SJSA1 (cell line): ENCODE data around the gene MROH7. TPM values are rescaled to one million over a fixed set of nuclear protein-coding genes. Genes with fewer than 3 reads are reported as not detected.
"Not testable (repeated sequence)": the region's sequence is repeated elsewhere in the genome, so short reads cannot be mapped to it uniquely, and the experiment has no call there.

Source experiments
- DNase-seq, 2 experiments: peaks; one replicate each; pipeline ENCODE4 v3.0.0-alpha.2; 2015 to 2020; ENCODE audit warnings: low spot score in 2 of 2, low read depth in 1 of 2
- H3K27ac ChIP-seq: fragments of 250-450 bp; sonication (Bioruptor Pico); 2 replicates; pipeline ENCODE4 v1.5.1; 2020; ENCODE audit warnings: mild to moderate bottlenecking, moderate library complexity
- H3K27me3 ChIP-seq: fragments of 250-450 bp; sonication (Bioruptor Pico); replicated peaks from 2 replicates; pipeline ENCODE4 v1.5.1; 2020; ENCODE audit warnings: mild to moderate bottlenecking, moderate library complexity
- H3K36me3 ChIP-seq: fragments of 250-450 bp; sonication (Bioruptor Pico); 2 replicates; pipeline ENCODE4 v1.5.1; 2020; ENCODE audit warnings: mild to moderate bottlenecking
- H3K4me1 ChIP-seq: fragments of 250-450 bp; sonication (Bioruptor Pico); replicated peaks from 2 replicates; pipeline ENCODE4 v1.6.1; 2021; ENCODE audit warnings: mild to moderate bottlenecking
- H3K4me3 ChIP-seq: fragments of 250-450 bp; sonication (Bioruptor Pico); 2 replicates; pipeline ENCODE4 v1.5.1; 2020; ENCODE audit warnings: mild to moderate bottlenecking
- H3K9me3 ChIP-seq: fragments of 250-450 bp; sonication (Bioruptor Pico); replicated peaks from 2 replicates; pipeline ENCODE4 v1.5.1; 2020; ENCODE audit warnings: mild to moderate bottlenecking
- total RNA-seq: library from RNA; depleted of rRNA; stranded (reverse); fragments of >200 nt; shearing (Covaris generic); gene quantifications from 2 replicates; pipeline ENCODE4 v1.2.3, GENCODE V29; 2014

The MROH7 gene
- total RNA-seq, 1 experiment from 2014 or later, result not detected

GRCh38 chr1:54619749-54620148 lies 21.8 kb upstream of the MROH7 start:
- no peak overlapping the region for H3K4me3 ChIP-seq
- no peaks in the 10 kb centered on the region for H3K9me3 ChIP-seq
- H3K36me3 ChIP-seq, result no peaks in the 10 kb centered on the region
- no peak overlapping the region for H3K27ac ChIP-seq
- no peaks in the 10 kb centered on the region for H3K4me1 ChIP-seq
- DNase-seq, result no peak
- no peaks in the 10 kb centered on the region; the same call in 1 of the 2 replicates for H3K27me3 ChIP-seq

- H3K4me1 ChIP-seq, result no peaks in the 10 kb centered on the region
- no peak within 1 kb of the TSS for H3K4me3 ChIP-seq
- H3K9me3 ChIP-seq, result no peaks in the 10 kb centered on the region
- DNase-seq, result no peak
- no peak within 1 kb of the TSS for H3K27ac ChIP-seq
- H3K36me3 ChIP-seq, result no peaks in the 10 kb centered on the region
- H3K27me3 ChIP-seq, result no peaks in the 10 kb centered on the region
Measured at GRCh38 chr1:54623216-54624007, 18.2 kb upstream of the MROH7 start, which contains the start of gene FAM151A. TSS of gene FAM151A (minus strand) at chr1:54623525. CDS start at chr1:54623395, 130 bp downstream.

GRCh38 chr1:54624466-54625464 lies 16.8 kb upstream of the MROH7 start:
- H3K27ac ChIP-seq, result no peak overlapping the region
- H3K36me3 ChIP-seq, result no peaks in the 10 kb centered on the region
- no peaks in the 10 kb centered on the region for H3K9me3 ChIP-seq
- DNase-seq, result no peak
- no peak overlapping the region for H3K4me3 ChIP-seq
- no peaks in the 10 kb centered on the region for H3K27me3 ChIP-seq
- H3K4me1 ChIP-seq, result no peaks in the 10 kb centered on the region

GRCh38 chr1:54627196-54627595 lies 14.4 kb upstream of the MROH7 start:
- Histone ChIP-seq H3K27me3 (no peaks in the 10 kb centered on the region), H3K4me1 (no peaks in the 10 kb centered on the region), H3K27ac (no peak overlapping the region), H3K4me3 (no peak overlapping the region), H3K36me3 (no peaks in the 10 kb centered on the region), H3K9me3 (no peaks in the 10 kb centered on the region)
- DNase-seq, result no peak

GRCh38 chr1:54635804-54636203 lies 5.8 kb upstream of the MROH7 start:
- DNase-seq, H3K9me3 ChIP-seq, H3K27me3 ChIP-seq, H3K27ac ChIP-seq, H3K4me1 ChIP-seq, H3K36me3 ChIP-seq, H3K4me3 ChIP-seq: not testable (repeated sequence)

- H3K27me3 ChIP-seq, H3K4me1 ChIP-seq, DNase-seq, H3K4me3 ChIP-seq, H3K36me3 ChIP-seq, H3K27ac ChIP-seq, H3K9me3 ChIP-seq: not testable (repeated sequence)
Measured at GRCh38 chr1:54636461-54637446, 4.8 kb upstream of the MROH7 start.

- Histone ChIP-seq H3K27me3 (no peaks in the 10 kb centered on the region), H3K9me3 (peaks cover 8% of the 10 kb centered on the region; the same call in 1 of the 2 replicates), H3K4me3 (no peak overlapping the region), H3K27ac (no peak overlapping the region), H3K4me1 (no peaks in the 10 kb centered on the region), H3K36me3 (no peaks in the 10 kb centered on the region)
- no peak for DNase-seq
Measured at GRCh38 chr1:54640361-54640760, 1.2 kb upstream of the MROH7 start.

GRCh38 chr1:54643736-54644135 lies 2.1 kb downstream of the MROH7 start:
- H3K9me3 ChIP-seq, result peaks cover 8% of the 10 kb centered on the region; the same call in 1 of the 2 replicates
- no peaks in the 10 kb centered on the region for H3K27me3 ChIP-seq
- H3K4me3 ChIP-seq, result no peak overlapping the region
- no peaks in the 10 kb centered on the region for H3K36me3 ChIP-seq
- no peak for DNase-seq
- H3K27ac ChIP-seq, result no peak overlapping the region
- H3K4me1 ChIP-seq, result no peaks in the 10 kb centered on the region

GRCh38 chr1:54645806-54646676 lies 4.5 kb downstream of the MROH7 start:
- Histone ChIP-seq H3K4me3 (no peak overlapping the region), H3K27ac (no peak overlapping the region), H3K36me3 (no peaks in the 10 kb centered on the region), H3K4me1 (no peaks in the 10 kb centered on the region), H3K9me3 (peaks cover 8% of the 10 kb centered on the region; the same call in 1 of the 2 replicates), H3K27me3 (no peaks in the 10 kb centered on the region)
- no peak for DNase-seq

GRCh38 chr1:54649130-54649898 lies 7.7 kb downstream of the MROH7 start:
- Histone ChIP-seq H3K27me3 (no peaks in the 10 kb centered on the region), H3K36me3 (no peaks in the 10 kb centered on the region), H3K4me3 (no peak overlapping the region), H3K9me3 (no peaks in the 10 kb centered on the region), H3K4me1 (no peaks in the 10 kb centered on the region), H3K27ac (no peak overlapping the region)
- no peak for DNase-seq

GRCh38 chr1:54649921-54650320 lies 8.3 kb downstream of the MROH7 start:
- H3K4me1 ChIP-seq, result no peaks in the 10 kb centered on the region
- no peak for DNase-seq

GRCh38 chr1:54650417-54650816 lies 8.8 kb downstream of the MROH7 start:
- no peak overlapping the region for H3K4me3 ChIP-seq
- no peaks in the 10 kb centered on the region for H3K4me1 ChIP-seq
- H3K9me3 ChIP-seq, result no peaks in the 10 kb centered on the region
- no peak for DNase-seq
- H3K27me3 ChIP-seq, result no peaks in the 10 kb centered on the region
- no peaks in the 10 kb centered on the region for H3K36me3 ChIP-seq
- no peak overlapping the region for H3K27ac ChIP-seq

More at GRCh38 chr1:54649921-54650320, 8.3 kb downstream of the MROH7 start:
- Histone ChIP-seq H3K36me3 (no peaks in the 10 kb centered on the region), H3K4me3 (no peak overlapping the region), H3K27me3 (no peaks in the 10 kb centered on the region), H3K27ac (no peak overlapping the region), H3K9me3 (no peaks in the 10 kb centered on the region)
